Neural progenitor cell (in vitro differentiated cells): Measurements from ENCODE around the gene DHX34. TPM values are rescaled to one million over a fixed set of nuclear protein-coding genes. Genes with fewer than 3 reads are reported as not detected.
"Not testable (repeated sequence)": the region's sequence is repeated elsewhere in the genome, so short reads cannot be mapped to it uniquely, and the experiment has no call there.

Experiments used
- DNase-seq: peaks from one replicate; pipeline ENCODE4 v3.0.0-alpha.2; 2016; ENCODE audit warnings: low spot score
- H2AFZ ChIP-seq: fragments of 200-600 bp; sonication (generic); replicated peaks from 2 replicates; pipeline ENCODE4 v1.6.1; 2016; ENCODE audit warnings: antibody characterized with exemption
- H3F3A ChIP-seq: fragments of 200-600 bp; sonication (generic); 2 replicates; pipeline ENCODE4 v1.6.1; 2016; ENCODE audit warnings: antibody characterized with exemption, low read depth
- H3K27ac ChIP-seq: fragments of 200-600 bp; sonication (generic); 2 replicates; pipeline ENCODE4 v1.5.1; 2016; ENCODE audit warnings: mild to moderate bottlenecking
- H3K27me3 ChIP-seq: fragments of 200-600 bp; sonication (generic); 2 replicates; pipeline ENCODE4 v1.6.1; 2016; ENCODE audit warnings: mild to moderate bottlenecking, moderate library complexity
- H3K36me3 ChIP-seq: fragments of 200-600 bp; sonication (generic); 2 replicates; pipeline ENCODE4 v1.5.1; 2016
- H3K4me1 ChIP-seq: fragments of 200-600 bp; sonication (generic); 2 replicates; pipeline ENCODE4 v1.6.1; 2016; ENCODE audit warnings: mixed run types
- H3K4me2 ChIP-seq: fragments of 200-600 bp; sonication (generic); 2 replicates; pipeline ENCODE4 v1.6.1; 2016
- H3K4me3 ChIP-seq: fragments of 200-600 bp; sonication (generic); 2 replicates; pipeline ENCODE4 v1.5.1; 2016
- H3K79me2 ChIP-seq: fragments of 200-600 bp; sonication (generic); 2 replicates; pipeline ENCODE4 v1.6.1; 2016; ENCODE audit warnings: low read depth
- H3K9ac ChIP-seq: fragments of 200-600 bp; sonication (generic); 2 replicates; pipeline ENCODE4 v1.6.1; 2016
- H3K9me3 ChIP-seq: fragments of 200-600 bp; sonication (generic); 2 replicates; pipeline ENCODE4 v1.5.1; 2016; ENCODE audit warnings: low read depth
- H4K20me1 ChIP-seq: fragments of 200-600 bp; sonication (generic); 2 replicates; pipeline ENCODE4 v1.6.1; 2016; ENCODE audit warnings: low read depth
- H3K27ac Mint-ChIP-seq: 3 replicates; pipeline ENCODE4 v1.8.0; 2021; ENCODE audit warnings: mixed read lengths
- H3K27me3 Mint-ChIP-seq: 2 replicates; pipeline ENCODE4 v1.8.0; 2022; ENCODE audit warnings: low read depth, mild to moderate bottlenecking, inconsistent platforms, moderate library complexity, mixed read lengths; ENCODE audit not compliant: insufficient read depth
- H3K36me3 Mint-ChIP-seq: 3 replicates; pipeline ENCODE4 v1.8.0; 2021; ENCODE audit warnings: mixed read lengths
- H3K4me1 Mint-ChIP-seq: 3 replicates; pipeline ENCODE4 v1.8.0; 2021; ENCODE audit warnings: mixed read lengths
- H3K4me3 Mint-ChIP-seq: 3 replicates; pipeline ENCODE4 v1.8.0; 2021; ENCODE audit warnings: mild to moderate bottlenecking, moderate library complexity, mixed read lengths
- H3K9me3 Mint-ChIP-seq: 3 replicates; pipeline ENCODE4 v1.8.0; 2020; ENCODE audit warnings: mixed read lengths
- CTCF ChIP-seq: fragments of 200-600 bp; sonication (generic); IDR thresholded peaks from 2 replicates; pipeline ENCODE4 v1.5.1; 2017; ENCODE audit warnings: antibody characterized with exemption, mild to moderate bottlenecking
- EZH2 ChIP-seq: fragments of 200-600 bp; sonication (generic); IDR thresholded peaks from 2 replicates; pipeline ENCODE4 v1.6.1; 2017; ENCODE audit warnings: antibody characterized with exemption, mild to moderate bottlenecking, moderate library complexity
- EZH2phosphoT487 ChIP-seq: fragments of 200-600 bp; sonication (generic); IDR thresholded peaks from 2 replicates; pipeline ENCODE4 v1.6.1; 2017; ENCODE audit warnings: antibody characterized with exemption
- total RNA-seq: library from RNA; depleted of rRNA; stranded (reverse); fragments of >200 nt; gene quantifications from 2 replicates; pipeline ENCODE4 v1.2.3, GENCODE V29; 2015; ENCODE audit warnings: low replicate concordance

Gene DHX34
- total RNA-seq, 1 donor from 2014 or later: 12.3 TPM

GRCh38 chr19:47381653-47382279, 32.7 kb downstream of the DHX34 start:
- H3K4me3 ChIP-seq: no peak overlapping the region
- Mint-ChIP-seq H3K4me1 (peaks cover 11% of the 10 kb centered on the region), H3K36me3 (peaks cover 7% of the 10 kb centered on the region), H3K9me3 (no peaks in the 10 kb centered on the region), H3K4me3 (no peak overlapping the region), H3K27me3 (peaks cover 16% of the 10 kb centered on the region), H3K27ac (no peak overlapping the region)
- no peak overlapping the region for H3K9ac ChIP-seq
- H3K27ac ChIP-seq: no peak overlapping the region
- no peaks in the 10 kb centered on the region for H3K79me2 ChIP-seq
- no peaks in the 10 kb centered on the region for H3K4me1 ChIP-seq
- H3K9me3 ChIP-seq: no peaks in the 10 kb centered on the region
- H3K27me3 ChIP-seq: no peaks in the 10 kb centered on the region
- H3F3A ChIP-seq: no peaks in the 10 kb centered on the region
- H4K20me1 ChIP-seq: no peaks in the 10 kb centered on the region
- no peaks in the 10 kb centered on the region for H3K36me3 ChIP-seq
- no peak for TF ChIP-seq EZH2phosphoT487
- TF ChIP-seq EZH2: no peak
- TF ChIP-seq CTCF: no peak
- DNase-seq: no peak
- H2AFZ ChIP-seq: no peak overlapping the region
- no peak overlapping the region for H3K4me2 ChIP-seq

GRCh38 chr19:47383890-47384289, 34.8 kb downstream of the DHX34 start:
- H3K9me3 ChIP-seq, DNase-seq, H3K9me3 Mint-ChIP-seq, H3K27ac ChIP-seq, H3K36me3 ChIP-seq, H3K4me1 ChIP-seq, H4K20me1 ChIP-seq, H2AFZ ChIP-seq, H3K9ac ChIP-seq, H3F3A ChIP-seq, H3K4me3 ChIP-seq, H3K36me3 Mint-ChIP-seq, H3K4me2 ChIP-seq, H3K79me2 ChIP-seq, H3K4me3 Mint-ChIP-seq, H3K27ac Mint-ChIP-seq, H3K27me3 ChIP-seq: not testable (repeated sequence)
- Mint-ChIP-seq H3K27me3 (peaks cover 14% of the 10 kb centered on the region), H3K4me1 (peaks cover 11% of the 10 kb centered on the region)

- not testable (repeated sequence) for DNase-seq, H4K20me1 ChIP-seq, H3K27me3 ChIP-seq, H3K4me1 ChIP-seq, H3K36me3 Mint-ChIP-seq, H3F3A ChIP-seq, H3K9ac ChIP-seq, H3K79me2 ChIP-seq, H3K27ac ChIP-seq, H3K9me3 ChIP-seq, H3K4me3 ChIP-seq, H3K9me3 Mint-ChIP-seq, H3K36me3 ChIP-seq, H3K27ac Mint-ChIP-seq, H2AFZ ChIP-seq, H3K4me3 Mint-ChIP-seq, H3K4me2 ChIP-seq
- Mint-ChIP-seq H3K27me3 (peaks cover 14% of the 10 kb centered on the region), H3K4me1 (peaks cover 11% of the 10 kb centered on the region)
Observed at GRCh38 chr19:47384533-47384932, 35.4 kb downstream of the DHX34 start.

- H3K27ac ChIP-seq, H4K20me1 ChIP-seq, H2AFZ ChIP-seq, H3K27ac Mint-ChIP-seq, H3K4me2 ChIP-seq, H3K4me3 ChIP-seq, H3K9me3 ChIP-seq, H3K9me3 Mint-ChIP-seq, H3K36me3 Mint-ChIP-seq, H3K9ac ChIP-seq, H3K4me3 Mint-ChIP-seq, H3K4me1 ChIP-seq, H3K79me2 ChIP-seq, H3K36me3 ChIP-seq, H3K27me3 ChIP-seq, H3F3A ChIP-seq, DNase-seq: not testable (repeated sequence)
- peaks cover 24% of the 10 kb centered on the region for H3K4me1 Mint-ChIP-seq
- peaks cover 15% of the 10 kb centered on the region for H3K27me3 Mint-ChIP-seq
Observed at GRCh38 chr19:47386582-47386981, 37.5 kb downstream of the DHX34 start.

- not testable (repeated sequence) for H3K9ac ChIP-seq, H3K4me2 ChIP-seq, H3K36me3 Mint-ChIP-seq, H3K27ac Mint-ChIP-seq, H3K79me2 ChIP-seq, H3K4me3 Mint-ChIP-seq, H4K20me1 ChIP-seq, H3K4me1 ChIP-seq, H3K4me3 ChIP-seq, H3F3A ChIP-seq, H3K9me3 Mint-ChIP-seq, H2AFZ ChIP-seq, H3K27me3 ChIP-seq, H3K36me3 ChIP-seq, H3K9me3 ChIP-seq, H3K27ac ChIP-seq, DNase-seq
- peaks cover 13% of the 10 kb centered on the region for H3K27me3 Mint-ChIP-seq
- peaks cover 26% of the 10 kb centered on the region for H3K4me1 Mint-ChIP-seq
Observed at GRCh38 chr19:47387623-47388022, 38.5 kb downstream of the DHX34 start.

GRCh38 chr19:47388721-47389120, 39.6 kb downstream of the DHX34 start:
- not testable (repeated sequence) for H3K9me3 Mint-ChIP-seq, H3K27ac Mint-ChIP-seq, H3K79me2 ChIP-seq, H3K9ac ChIP-seq, H3K9me3 ChIP-seq, H3K36me3 ChIP-seq, H3F3A ChIP-seq, H4K20me1 ChIP-seq, H3K4me2 ChIP-seq, DNase-seq, H3K4me3 Mint-ChIP-seq, H3K27me3 ChIP-seq, H2AFZ ChIP-seq, H3K4me3 ChIP-seq, H3K27ac ChIP-seq, H3K4me1 ChIP-seq, H3K36me3 Mint-ChIP-seq
- peaks cover 12% of the 10 kb centered on the region for H3K27me3 Mint-ChIP-seq
- peaks cover 20% of the 10 kb centered on the region for H3K4me1 Mint-ChIP-seq
